ENCODE measurements around the gene CENPE.
"Not testable (repeated sequence)": the region's sequence is repeated elsewhere in the genome, so short reads cannot be mapped to it uniquely, and the experiment has no call there.

CENPE gene, protein sequence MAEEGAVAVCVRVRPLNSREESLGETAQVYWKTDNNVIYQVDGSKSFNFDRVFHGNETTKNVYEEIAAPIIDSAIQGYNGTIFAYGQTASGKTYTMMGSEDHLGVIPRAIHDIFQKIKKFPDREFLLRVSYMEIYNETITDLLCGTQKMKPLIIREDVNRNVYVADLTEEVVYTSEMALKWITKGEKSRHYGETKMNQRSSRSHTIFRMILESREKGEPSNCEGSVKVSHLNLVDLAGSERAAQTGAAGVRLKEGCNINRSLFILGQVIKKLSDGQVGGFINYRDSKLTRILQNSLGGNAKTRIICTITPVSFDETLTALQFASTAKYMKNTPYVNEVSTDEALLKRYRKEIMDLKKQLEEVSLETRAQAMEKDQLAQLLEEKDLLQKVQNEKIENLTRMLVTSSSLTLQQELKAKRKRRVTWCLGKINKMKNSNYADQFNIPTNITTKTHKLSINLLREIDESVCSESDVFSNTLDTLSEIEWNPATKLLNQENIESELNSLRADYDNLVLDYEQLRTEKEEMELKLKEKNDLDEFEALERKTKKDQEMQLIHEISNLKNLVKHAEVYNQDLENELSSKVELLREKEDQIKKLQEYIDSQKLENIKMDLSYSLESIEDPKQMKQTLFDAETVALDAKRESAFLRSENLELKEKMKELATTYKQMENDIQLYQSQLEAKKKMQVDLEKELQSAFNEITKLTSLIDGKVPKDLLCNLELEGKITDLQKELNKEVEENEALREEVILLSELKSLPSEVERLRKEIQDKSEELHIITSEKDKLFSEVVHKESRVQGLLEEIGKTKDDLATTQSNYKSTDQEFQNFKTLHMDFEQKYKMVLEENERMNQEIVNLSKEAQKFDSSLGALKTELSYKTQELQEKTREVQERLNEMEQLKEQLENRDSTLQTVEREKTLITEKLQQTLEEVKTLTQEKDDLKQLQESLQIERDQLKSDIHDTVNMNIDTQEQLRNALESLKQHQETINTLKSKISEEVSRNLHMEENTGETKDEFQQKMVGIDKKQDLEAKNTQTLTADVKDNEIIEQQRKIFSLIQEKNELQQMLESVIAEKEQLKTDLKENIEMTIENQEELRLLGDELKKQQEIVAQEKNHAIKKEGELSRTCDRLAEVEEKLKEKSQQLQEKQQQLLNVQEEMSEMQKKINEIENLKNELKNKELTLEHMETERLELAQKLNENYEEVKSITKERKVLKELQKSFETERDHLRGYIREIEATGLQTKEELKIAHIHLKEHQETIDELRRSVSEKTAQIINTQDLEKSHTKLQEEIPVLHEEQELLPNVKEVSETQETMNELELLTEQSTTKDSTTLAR (N-terminal part only)

DNA sequence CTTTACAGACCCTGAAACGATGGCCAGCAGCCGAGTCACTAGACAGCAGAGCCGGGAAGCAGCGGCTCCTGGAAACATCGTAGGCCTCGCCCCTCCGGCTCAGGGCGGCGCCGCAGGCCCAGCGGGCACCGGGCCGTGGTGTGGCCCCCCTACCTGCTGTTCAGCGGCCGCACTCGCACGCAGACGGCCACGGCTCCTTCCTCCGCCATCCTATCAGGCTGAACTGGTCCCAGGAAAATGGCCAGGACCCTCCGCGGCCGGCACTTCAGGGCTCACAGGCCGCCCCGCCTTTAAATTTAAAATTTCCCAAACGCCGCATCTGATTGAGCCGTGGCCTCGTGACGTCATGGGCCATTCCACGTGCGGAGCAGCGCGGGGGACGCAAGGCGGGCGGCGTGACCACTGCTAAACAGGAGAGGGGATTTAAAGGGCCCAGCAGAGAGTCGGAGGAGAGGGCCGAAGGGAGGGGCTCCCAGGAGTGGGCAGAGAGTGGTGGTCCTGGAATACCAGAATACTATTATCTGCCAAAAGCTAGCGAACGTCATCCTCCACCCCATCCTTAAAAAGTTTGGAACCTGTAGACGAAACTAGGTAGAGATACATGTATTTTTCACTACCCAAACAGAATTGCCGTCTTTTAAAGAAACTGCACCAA, at the start of gene CENPE:
Gene CENPE (minus strand): TSS at position 233 of the 655 bp plus-strand sequence. CDS start 24 bp downstream, at position 209.
- peak; percentile 69 for DNase-seq

DNA sequence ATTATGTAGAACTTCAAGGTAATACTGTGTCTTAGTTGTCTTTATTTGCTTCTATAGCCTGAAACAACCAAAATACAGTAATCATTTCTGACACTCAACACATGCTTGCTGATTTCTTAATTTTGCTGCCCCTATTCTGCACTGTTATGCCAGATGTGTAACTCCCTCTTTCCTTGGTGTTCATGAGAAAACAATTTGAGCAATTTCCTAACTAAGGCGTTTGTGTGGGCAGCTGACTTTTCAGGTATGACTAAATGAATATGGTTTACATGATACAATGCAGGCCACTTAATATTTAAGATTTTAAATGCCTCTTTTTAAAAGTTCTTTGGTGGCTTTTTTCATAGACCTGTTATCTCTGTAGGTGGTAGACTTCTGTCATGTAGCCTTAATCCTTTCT, 46.1 kb upstream of the CENPE start:
- DNase-seq = no peak

DNA sequence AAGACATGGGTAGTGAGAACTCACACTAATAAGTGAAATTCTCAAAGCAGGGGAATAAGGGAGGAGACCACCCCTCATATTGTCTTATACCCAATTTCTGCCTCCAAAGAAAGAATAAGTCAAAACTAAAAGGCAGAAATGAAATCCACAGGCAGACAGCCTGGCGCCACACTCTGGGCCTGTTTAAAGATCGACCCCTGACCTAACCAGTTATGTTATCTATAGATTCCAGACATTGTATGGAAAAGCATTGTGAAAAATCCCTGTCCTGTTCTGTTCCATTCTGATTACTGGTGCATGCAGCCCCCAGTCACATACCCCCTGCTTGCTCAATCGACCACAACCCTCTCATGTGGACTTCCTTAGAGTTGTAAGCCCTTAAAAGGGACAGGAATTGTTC, 32.8 kb upstream of the CENPE start:
- not testable (repeated sequence) for DNase-seq

DNA sequence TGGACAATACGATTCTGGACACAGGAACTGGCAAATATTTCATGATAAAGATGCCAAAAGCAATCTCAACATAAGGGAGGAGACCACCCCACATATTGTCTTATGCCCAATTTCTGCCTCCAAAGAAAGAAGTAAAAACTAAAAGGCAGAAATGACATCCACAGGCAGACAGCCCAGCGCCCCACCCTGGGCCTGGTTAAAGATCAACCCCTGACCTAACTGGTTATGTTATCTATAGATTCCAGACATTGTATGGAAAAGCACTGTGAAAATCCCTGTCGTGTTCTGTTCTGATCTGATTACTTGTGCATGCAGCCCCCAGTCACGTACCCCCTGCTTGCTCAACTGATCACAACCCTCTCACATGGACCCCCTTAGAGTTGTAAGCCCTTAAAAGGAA, 25.4 kb upstream of the CENPE start:
- not testable (repeated sequence) for DNase-seq

DNA sequence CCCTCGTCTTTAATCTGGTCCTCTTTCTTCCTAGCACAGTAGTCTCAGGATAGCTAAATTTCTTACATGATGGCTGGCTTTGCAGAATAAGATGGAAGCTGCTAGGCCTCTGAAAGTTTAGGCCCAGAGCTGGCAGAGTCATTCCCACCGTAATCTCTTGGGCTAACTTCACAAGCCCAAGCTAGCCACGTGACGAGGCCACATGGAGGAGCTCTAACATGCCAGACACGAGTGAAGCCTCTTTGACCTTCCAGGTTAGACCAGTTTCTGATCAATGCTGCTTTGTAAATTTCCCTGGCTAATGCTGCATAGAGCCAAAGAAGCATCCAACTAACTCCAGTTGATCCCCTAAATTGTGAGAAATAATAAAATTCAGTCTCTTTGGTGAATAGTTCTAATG, 9.5 kb upstream of the CENPE start:
- DNase-seq = no peak

DNA sequence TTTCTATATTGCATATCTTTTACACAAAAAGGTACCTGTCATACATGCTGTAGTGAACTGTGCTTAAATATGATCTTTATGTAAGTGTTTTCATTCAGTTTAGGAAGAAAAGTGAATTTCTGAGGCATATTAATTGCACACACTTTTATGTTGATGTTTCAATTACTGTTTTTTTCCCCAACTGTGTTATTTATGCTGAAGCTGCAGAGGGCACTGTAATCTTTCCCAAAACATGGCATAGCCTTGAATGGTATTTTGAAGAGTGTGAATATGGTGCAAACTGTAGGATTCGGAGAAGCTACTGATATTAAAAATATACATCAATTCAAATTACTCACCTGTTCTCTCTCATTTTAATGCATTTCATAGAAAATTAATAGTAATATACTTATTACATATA, 6.0 kb upstream of the CENPE start:
- no peak for DNase-seq

DNA sequence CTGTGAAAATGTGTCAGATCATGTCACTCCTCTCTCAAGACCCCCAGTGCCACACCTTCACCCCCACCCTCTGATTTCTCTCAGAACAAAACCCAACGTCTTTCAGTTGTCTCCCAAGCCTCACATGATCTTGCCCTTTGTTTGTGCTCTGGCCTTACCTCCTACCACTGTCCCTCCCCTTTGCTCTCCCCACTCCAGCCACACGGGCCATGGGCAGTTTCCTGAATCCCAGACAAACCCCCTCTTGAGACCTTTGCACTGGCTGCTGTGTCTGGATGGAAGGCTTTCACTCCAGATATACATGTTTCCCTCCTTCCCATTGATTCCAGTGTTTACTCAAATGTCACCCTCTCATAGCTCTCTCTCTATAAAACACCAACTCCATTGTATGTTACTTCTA, 3.6 kb upstream of the CENPE start:
- DNase-seq = no peak

DNA sequence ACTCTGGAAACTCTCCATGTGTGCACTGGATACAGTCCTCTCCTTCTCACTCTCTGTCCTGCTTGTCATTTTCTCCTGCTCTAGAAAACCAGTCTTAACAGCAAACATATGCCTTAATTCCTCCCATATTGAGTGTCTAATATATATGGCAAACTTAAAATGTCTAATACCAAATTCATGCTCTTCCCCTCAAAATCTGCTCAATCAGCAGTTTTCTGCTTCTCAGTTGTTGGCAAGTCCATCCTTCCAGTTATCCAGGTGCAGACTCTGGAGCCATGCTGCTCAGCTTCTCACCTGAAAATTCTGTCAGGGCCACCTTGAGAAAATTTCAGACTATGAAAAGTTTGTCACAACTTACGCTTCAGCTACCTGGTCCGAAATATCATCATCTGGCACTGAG, 3.1 kb upstream of the CENPE start:
- DNase-seq = no peak

DNA sequence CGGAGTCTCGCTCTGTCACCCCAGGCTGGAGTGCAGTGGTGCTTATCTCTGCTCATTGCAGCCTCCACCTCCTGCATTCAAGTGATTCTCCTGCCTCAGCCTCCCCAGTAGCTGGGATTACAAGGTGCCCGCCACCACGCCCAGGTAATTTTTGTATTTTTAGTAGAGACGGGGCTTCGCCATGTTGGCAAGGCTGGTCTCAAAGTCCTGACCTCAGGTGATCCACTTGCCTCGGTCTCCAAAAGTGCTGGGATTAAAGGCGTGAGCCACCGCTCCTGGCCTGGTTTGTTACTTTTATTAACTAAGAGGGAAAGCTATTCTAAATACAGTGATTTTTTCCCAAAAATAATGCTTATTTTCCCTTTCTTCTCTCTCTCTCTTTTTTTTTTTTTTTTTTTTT, 866 bp upstream of the CENPE start:
- DNase-seq = no peak

DNA sequence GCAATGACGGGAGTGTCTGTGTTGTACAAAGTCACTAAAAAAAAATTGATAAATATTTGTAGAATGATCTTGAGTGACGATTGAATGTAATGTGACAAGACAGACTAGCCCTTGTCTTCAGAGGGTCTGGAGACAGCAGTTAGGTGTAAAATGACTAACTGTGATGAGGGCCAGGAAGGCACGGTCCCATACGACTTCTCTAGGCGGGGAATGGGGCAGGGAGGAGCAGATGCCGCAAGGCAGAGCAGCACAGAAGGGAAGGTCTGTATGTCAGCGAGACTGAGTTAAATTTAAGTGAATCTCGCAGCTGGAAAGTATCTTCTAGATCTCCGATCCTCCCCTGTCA, 405 bp downstream of the CENPE start:
- DNase-seq = no peak

DNA sequence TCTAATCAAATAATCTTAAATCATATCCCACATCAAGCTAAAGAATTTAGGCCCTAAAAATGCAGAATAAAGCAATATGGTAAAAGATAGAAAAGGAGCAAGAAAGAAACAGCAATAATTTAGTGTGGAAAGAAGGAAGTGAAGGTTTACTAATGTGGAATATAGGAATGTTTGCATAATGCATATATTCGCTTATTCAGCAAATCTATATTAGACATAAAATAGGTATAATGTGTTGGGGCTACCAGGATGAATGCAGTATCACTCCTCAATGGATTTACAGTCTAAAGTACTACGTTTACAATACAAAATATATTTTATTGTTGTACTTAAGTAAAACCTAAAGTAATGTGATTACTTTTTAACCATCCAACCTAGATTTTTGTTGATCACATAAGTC, 4.7 kb downstream of the CENPE start:
- no peak for DNase-seq

DNA sequence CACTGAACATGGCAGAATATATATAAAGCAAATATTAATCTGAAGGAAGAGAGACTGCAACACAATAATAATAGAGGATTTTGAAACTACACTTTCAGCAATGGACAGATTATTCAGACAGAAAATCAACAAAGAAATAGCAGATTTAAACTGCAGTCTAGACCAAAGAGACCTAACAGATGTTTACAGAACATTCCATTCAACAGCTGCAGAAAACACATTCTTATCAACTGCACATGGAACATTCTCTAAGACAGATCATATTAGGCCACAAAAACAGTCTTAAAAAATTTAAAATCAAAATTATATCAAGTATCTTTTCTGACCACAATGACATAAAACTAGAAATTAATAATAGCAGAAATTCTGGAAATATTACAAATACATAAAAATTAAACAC, 27.1 kb downstream of the CENPE start:
- DNase-seq = no peak

DNA sequence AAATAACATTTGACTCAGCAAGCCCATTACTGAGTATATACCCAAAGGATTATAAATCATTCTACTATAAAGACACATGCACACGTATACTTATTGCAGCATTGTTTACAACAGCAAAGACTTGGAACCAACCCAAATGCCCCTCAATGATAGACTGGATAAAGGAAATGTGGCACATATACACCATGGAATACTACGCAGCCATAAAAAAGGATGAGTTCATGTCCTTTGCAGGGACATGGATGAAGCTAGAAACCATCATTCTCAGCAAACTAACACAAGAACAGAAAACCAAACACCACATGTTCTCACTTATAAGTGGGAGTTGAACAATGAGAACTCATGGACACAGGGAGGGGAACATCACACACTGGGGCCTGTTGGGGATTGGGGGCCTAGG, 28.4 kb downstream of the CENPE start:
- not testable (repeated sequence) for DNase-seq

DNA sequence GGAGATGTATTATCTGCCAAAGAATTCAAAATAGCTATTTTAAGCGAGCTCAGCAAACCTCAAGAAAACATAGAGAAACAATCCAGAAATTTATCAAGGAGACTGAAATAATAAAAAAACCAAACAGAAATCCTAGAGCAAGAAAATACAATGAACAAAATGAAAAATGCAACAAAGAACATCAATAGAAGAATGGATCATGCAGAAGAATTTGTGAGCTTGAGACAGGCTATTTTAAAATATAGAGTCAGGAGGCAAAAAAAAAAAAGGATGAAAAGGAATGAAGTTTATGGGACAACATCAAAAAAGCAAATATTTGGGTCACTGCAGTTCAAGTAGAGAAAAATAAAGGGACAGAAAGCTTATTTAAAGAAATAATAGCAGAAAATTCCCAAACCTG, 29.1 kb downstream of the CENPE start:
- no peak for DNase-seq

DNA sequence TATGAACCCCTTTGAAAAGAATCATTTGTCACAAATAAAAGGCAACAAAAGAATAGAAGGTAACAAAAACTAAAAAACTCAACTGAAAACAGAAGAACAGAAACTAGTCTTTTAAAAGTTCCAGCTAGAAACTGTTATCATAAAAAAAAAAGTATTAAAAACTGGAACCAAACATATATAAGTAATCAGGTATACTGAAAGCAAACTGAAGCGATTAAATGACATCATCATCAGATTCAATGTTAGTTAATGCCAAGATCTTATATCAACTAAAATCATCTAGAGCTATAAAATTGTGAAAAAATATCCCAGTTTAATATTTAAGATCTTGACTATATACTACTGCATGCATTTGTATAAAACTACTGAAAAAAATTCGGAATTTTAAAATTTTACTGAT, 36.0 kb downstream of the CENPE start:
- DNase-seq = no peak

DNA sequence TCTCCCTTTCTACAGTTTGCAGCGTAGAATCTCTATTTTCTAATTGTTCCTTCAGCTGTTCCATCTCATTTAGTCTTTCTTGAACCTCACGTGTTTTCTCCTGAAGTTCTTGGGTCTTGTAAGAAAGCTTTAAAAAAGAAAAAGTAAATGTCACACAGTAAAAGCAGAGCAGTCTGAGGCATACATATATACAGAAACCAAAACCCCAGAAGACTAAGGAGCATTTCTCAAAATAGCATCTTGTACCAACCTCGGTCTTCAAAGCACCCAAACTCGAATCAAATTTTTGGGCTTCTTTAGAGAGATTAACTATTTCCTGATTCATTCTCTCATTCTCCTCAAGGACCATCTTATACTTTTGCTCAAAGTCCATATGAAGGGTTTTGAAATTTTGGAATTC, 39.4 kb downstream of the CENPE start:
- no peak for DNase-seq

DNA sequence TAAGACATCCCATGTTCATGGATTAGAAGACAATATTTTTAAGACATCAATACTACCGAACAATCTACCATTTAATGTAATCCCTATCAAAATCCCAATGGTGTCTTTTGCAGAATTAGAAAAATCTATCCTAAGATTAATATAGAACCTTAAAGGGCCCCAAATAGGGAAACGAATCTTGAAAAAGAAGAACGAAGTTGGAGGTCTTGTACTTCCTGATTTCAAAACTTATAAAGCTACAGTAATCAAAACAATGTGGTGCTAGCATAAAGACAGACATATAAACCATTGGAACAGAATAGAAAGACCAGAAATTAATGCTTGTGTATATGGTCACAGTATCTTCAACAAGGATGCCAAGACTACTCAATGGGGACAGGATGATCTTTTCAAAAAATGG, 42.0 kb downstream of the CENPE start:
- DNase-seq = no peak

DNA sequence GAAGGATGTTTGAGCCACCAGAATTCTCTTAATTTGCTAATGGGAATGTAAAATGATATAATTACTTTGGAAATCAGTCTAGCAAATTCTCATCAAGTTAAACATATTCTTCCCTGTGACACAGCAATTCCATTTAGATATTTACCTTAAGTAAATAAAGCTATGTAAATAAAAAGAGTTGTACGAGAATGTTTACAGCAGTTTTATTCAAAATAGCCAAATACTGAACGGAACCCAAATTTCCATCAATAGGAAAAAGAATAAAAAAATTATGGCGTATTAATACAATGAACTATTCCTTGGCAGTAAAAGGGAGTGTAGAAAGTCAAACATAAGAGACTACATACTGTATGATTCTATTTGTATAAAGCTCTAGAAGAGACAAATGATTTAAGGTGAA, 45.8 kb downstream of the CENPE start:
- DNase-seq = no peak

DNA sequence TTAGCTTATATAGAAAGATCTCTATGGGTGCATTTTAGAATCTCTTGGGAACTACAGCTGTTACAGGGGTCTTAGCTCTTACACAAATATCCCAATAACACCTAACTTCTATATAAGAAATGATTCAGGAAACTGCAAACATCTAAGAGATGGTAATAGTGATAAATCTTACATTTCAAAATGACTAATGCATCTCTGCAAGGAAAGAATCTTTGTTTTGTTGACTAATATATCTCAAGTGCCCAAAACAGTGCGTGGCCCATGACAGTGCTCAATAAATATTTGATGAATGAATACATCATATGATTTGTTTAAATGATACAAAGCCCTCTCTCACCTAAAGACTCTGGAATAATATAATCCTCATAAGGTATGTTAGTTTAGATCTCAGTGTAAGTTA, 47.5 kb downstream of the CENPE start:
- no peak for DNase-seq

DNA sequence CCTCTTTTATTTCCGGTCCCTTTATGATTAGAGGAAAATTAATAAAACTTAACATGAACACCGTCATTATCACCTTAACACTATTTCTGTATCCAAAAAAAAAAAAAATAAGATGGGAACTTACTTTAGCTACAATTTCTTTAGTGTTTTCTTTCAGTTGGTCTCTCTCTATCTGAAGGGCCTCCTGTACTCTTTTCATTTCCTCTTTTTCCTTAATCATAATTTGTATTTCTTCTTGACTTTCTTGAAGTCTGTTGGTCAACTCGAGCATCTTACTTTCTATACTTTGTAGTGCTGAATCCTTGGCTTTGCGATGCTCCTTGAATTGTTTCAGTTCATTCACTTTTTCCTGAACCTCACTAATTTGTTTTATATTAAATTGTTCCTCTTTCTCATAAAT, 53.2 kb downstream of the CENPE start:
- DNase-seq = no peak

DNA sequence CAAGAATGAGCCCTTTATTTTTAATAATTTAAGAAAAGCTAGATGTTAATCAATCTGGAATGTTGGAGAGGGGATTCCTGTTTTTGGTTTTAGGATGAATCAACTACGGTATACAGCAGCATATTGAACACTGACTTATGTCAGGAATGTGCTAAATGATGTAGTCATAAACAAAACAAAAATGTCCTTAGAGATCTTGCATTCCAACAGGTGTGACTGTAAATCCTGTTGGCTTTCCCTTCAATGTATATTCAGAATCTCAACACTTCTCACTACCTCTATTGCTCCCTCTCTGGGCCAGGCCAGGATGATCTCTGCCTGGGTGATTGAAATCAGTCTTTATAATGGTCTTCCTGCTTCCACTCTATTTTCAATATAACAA, 60.7 kb downstream of the CENPE start:
- DNase-seq = no peak

DNA sequence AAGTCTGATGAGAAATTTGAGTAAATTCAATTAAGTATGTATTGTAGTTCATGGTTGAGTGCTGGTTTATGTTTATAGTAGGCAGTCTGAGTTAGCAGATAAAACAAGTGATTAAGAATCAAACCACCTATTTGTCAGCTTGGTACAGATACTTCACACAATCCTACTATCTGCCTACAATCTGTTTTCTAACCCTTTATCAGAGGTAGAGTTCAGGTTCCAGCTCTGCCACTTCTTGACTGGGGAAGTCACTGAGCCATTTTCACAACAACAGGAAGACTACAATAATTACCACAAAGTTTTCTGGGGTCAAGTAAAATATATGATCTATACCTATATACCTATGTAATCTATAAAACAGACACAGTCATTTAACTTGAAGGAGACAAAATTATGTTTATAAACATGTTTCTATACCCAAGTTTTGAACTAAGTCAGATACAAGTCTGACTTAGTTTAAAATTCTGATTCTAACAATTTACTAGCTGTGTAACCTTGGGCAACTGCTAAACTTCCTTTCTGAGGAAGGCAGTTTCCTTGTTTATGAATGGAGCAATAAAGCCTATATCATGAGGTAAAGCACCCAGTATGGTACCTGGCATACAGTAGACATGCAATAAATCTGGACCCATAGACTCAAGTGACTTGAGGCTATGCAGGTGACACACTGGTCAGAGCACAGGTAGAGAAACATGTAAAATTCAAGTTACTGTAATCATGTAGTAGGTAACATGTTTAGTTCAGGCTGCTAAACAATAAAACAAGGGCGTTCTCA, 61.3 kb downstream of the CENPE start:
- DNase-seq = no peak
